HepG2 (cell line): Measurements from ENCODE around the gene PSMC3IP. TPM values are rescaled to one million over a fixed set of nuclear protein-coding genes. Genes with fewer than 3 reads are reported as not detected.

Source experiments
- BRD4 ChIP-seq: sonication (generic); formaldehyde crosslinking; IDR thresholded peaks from 2 replicates; pipeline ENCODE4 v1.4.0; 2020; ENCODE audit warnings: missing genetic modification reagents
- CCAR2 ChIP-seq: fragments of 200-400 bp; formaldehyde crosslinking; optimal IDR thresholded peaks from 2 replicates; pipeline ENCODE3; 2018; ENCODE audit warnings: low read depth, mild to moderate bottlenecking, low read length, moderate library complexity
- CREB1 ChIP-seq, 2 experiments: fragments of 450-650 bp in 1 of 2; IDR thresholded peaks; 2 replicates each; pipeline ENCODE4 v1.6.1; 2016 to 2017; ENCODE audit warnings: control low read depth in 1 of 2, mild to moderate bottlenecking in 1 of 2, missing compliant biosample characterization in 1 of 2, missing genetic modification characterization in 1 of 2
- EP300 ChIP-seq, 3 experiments: sonication (generic) in 1 of 3; formaldehyde crosslinking in 1 of 3; IDR thresholded peaks; 2 replicates each; pipeline versions ENCODE4 v1.5.1 to v1.6.1; 2011 to 2020; ENCODE audit warnings: low read depth in 2 of 3, low read length in 2 of 3, borderline replicate concordance in 1 of 3, improper control_type of control experiment in 1 of 3, mild to moderate bottlenecking in 1 of 3, missing genetic modification reagents in 1 of 3, moderate library complexity in 1 of 3
- FOXJ3 ChIP-seq: sonication (generic); formaldehyde crosslinking; IDR thresholded peaks from 2 replicates; pipeline ENCODE4 v1.4.0; 2020; ENCODE audit warnings: missing genetic modification reagents, mild to moderate bottlenecking, borderline replicate concordance
- KLF16 ChIP-seq, 2 experiments: sonication (generic) in 1 of 2; formaldehyde crosslinking in 1 of 2; IDR thresholded peaks; 2 replicates each; pipeline versions ENCODE4 v1.6.1 to v1.8.0; 2016 to 2023; ENCODE audit warnings: missing genetic modification reagents in 2 of 2, missing compliant biosample characterization in 1 of 2
- MBNL3 ChIP-seq: fragments of 250-450 bp; sonication (Bioruptor Pico); conservative IDR thresholded peaks from 2 replicates; pipeline ENCODE4 v1.8.0; 2022; ENCODE audit warnings: mild to moderate bottlenecking, inconsistent platforms
- NBN ChIP-seq: fragments of 450-650 bp; conservative IDR thresholded peaks from 2 replicates; pipeline ENCODE4 v1.6.1; 2017
- YEATS4 ChIP-seq: sonication (generic); formaldehyde crosslinking; IDR thresholded peaks from 2 replicates; pipeline ENCODE4 v1.4.0; 2020; ENCODE audit warnings: missing genetic modification reagents, borderline replicate concordance
- ZBTB20 ChIP-seq: sonication (generic); formaldehyde crosslinking; IDR thresholded peaks from 2 replicates; pipeline ENCODE4 v1.8.1; 2023; ENCODE audit warnings: missing genetic modification reagents, low read depth, mild to moderate bottlenecking, borderline replicate concordance
- ZNF10 ChIP-seq: sonication (generic); formaldehyde crosslinking; IDR thresholded peaks from 2 replicates; pipeline ENCODE4 v1.4.0; 2020; ENCODE audit warnings: mild to moderate bottlenecking, low read depth, missing genetic modification reagents, borderline replicate concordance
- ZNF256 ChIP-seq: sonication (generic); formaldehyde crosslinking; conservative IDR thresholded peaks from 2 replicates; pipeline ENCODE4 v1.4.0; 2020; ENCODE audit warnings: missing genetic modification reagents
- ZNF33A ChIP-seq: sonication (generic); formaldehyde crosslinking; IDR thresholded peaks from 2 replicates; pipeline ENCODE4 v1.5.1; 2020; ENCODE audit warnings: missing genetic modification reagents, mild to moderate bottlenecking, moderate library complexity, borderline replicate concordance
- ZNF382 ChIP-seq: sonication (generic); formaldehyde crosslinking; IDR thresholded peaks from 2 replicates; pipeline ENCODE4 v1.5.0; 2020; ENCODE audit warnings: missing genetic modification reagents, mild to moderate bottlenecking, borderline replicate concordance
- ZNF552 ChIP-seq: sonication (generic); formaldehyde crosslinking; IDR thresholded peaks from 2 replicates; pipeline ENCODE4 v1.9.0; 2022; ENCODE audit warnings: missing genetic modification reagents, mild to moderate bottlenecking, borderline replicate concordance
- polyA plus RNA-seq, 8 experiments: library from polyadenylated mRNA; depleted of rRNA in 3 of 8; stranded (reverse) in 7 of 8; unstranded in 1 of 8; fragments of >200 nt; fragmentation: Illumina TruSeq in 4 of 8; extraction: Trizol in 4 of 8; gene quantifications; 2 replicates each; pipeline versions ENCODE4 v1.2.1 to v1.2.3, GENCODE V29; 2011 to 2016; ENCODE audit warnings: low read depth in 4 of 8, missing spikeins in 1 of 8, mixed read lengths in 1 of 8; ENCODE audit not compliant: insufficient read depth in 1 of 8
- total RNA-seq, 5 experiments: library from RNA; depleted of rRNA; stranded (reverse); fragments of >200 nt; fragmentation: Illumina TruSeq; extraction: Trizol; gene quantifications; 2 replicates each; pipeline ENCODE4 v1.2.3, GENCODE V29; 2016; ENCODE audit warnings: low read depth in 1 of 5
- TF ChIP-seq, protein P1 (sequence below): sonication (generic); formaldehyde crosslinking; IDR thresholded peaks from 2 replicates; pipeline ENCODE4 v1.4.0; 2020; ENCODE audit warnings: mild to moderate bottlenecking, missing genetic modification reagents
- TF ChIP-seq, protein P2 (sequence below): sonication (generic); formaldehyde crosslinking; IDR thresholded peaks from 2 replicates; pipeline ENCODE4 v1.8.1; 2023; ENCODE audit warnings: mild to moderate bottlenecking, moderate library complexity, missing genetic modification reagents
- TF ChIP-seq, protein P3 (sequence below): sonication (generic); formaldehyde crosslinking; IDR thresholded peaks from 2 replicates; pipeline ENCODE4 v1.4.0; 2020; ENCODE audit warnings: missing genetic modification reagents
- TF ChIP-seq, protein P4 (sequence below): sonication (generic); formaldehyde crosslinking; conservative IDR thresholded peaks from 2 replicates; pipeline ENCODE4 v1.5.0; 2020; ENCODE audit warnings: missing genetic modification reagents
- TF ChIP-seq, protein P5 (sequence below): IDR thresholded peaks from 2 replicates; pipeline ENCODE4 v1.6.1; 2016; ENCODE audit warnings: low read depth, control low read depth

PSMC3IP gene
- total and polyA plus RNA-seq, 2 of the 13 experiments (the other 11 are each of a cell fraction or from before 2014, with no cell fraction given), result 6.5 to 22.4 TPM

DNA sequence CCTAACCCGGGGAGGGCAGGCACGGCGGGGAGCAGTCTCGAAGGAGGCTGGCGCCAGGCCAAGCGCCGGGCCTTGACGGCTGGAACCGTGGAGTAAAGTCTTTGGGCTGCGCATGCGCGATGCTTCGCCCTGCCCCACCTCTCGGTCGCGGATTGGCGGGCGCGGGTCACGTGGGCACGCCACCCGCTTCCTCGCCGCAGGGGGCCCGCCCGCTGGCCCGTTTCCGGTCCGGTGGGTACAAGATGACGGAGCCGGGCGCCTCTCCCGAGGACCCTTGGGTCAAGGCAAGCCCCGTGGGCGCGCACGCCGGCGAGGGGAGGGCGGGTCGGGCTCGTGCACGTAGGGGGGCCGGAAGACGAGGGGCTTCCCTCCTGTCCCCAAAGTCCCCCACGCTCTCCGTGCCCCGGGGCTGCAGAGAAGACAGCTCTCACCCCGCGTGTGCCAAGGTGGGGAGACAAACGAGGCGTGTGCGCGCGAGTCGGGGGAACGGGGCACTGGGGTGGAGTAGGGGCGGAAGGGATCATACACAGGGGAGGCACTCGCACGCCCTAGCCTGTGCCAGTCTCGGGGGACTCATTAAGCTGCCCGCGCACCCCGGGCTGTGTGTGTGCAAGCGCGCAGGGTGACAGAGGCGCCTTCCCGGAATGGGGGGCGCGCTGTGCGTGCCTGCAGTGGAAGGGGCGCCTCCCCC is 10.5 kb downstream of the PSMC3IP start, which contains the start of gene MLX (continued):
- TF ChIP-seq, protein P1, sequence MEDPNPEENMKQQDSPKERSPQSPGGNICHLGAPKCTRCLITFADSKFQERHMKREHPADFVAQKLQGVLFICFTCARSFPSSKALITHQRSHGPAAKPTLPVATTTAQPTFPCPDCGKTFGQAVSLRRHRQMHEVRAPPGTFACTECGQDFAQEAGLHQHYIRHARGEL, result no peak
- TF ChIP-seq FOXJ3 (CRISPR knock-in tag), result 0 out of 2 replicates have a peak, but pooled peaks have one; percentile 40
- no peak; the same call in 1 of the 2 replicates for TF ChIP-seq BRD4
- TF ChIP-seq, protein P2, sequence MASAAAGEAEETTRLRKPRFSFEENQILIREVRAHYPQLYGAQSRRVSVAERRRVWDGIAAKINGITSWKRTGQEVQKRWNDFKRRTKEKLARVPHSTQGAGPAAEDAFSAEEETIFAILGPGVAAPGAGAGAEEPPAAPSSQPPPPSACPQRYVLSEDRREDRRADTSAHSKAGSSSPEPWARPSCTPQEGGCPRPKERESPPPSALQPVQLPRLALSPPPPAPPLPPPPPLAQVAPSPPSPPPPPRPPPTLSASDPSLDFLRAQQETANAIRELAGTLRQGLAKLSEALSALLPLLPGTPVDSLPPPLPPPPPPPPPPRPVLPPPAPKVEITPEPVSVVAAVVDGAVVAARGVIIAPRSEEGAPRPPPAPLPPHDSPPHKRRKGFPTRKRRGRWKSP, result no peak
- peak in 1 of 2 experiments; percentile 82; a peak in 2 of 4 replicates for TF ChIP-seq KLF16 (CRISPR knock-in tag; IDR thresholded peaks at IDR 0.05)
- TF ChIP-seq MBNL3 (CRISPR knock-in tag), result no peak
- no peak for TF ChIP-seq CCAR2
- peak; percentile 96 for TF ChIP-seq YEATS4 (CRISPR knock-in tag)
- TF ChIP-seq CREB1 (IDR thresholded peaks at IDR 0.05), result peak; percentile 64
- no peak for TF ChIP-seq CREB1 (CRISPR knock-in tag; IDR thresholded peaks at IDR 0.05)
- TF ChIP-seq ZBTB20 (CRISPR knock-in tag), result no peak
- no peak for TF ChIP-seq ZNF382
- peak; percentile 68 for TF ChIP-seq ZNF552
- TF ChIP-seq, protein P3, sequence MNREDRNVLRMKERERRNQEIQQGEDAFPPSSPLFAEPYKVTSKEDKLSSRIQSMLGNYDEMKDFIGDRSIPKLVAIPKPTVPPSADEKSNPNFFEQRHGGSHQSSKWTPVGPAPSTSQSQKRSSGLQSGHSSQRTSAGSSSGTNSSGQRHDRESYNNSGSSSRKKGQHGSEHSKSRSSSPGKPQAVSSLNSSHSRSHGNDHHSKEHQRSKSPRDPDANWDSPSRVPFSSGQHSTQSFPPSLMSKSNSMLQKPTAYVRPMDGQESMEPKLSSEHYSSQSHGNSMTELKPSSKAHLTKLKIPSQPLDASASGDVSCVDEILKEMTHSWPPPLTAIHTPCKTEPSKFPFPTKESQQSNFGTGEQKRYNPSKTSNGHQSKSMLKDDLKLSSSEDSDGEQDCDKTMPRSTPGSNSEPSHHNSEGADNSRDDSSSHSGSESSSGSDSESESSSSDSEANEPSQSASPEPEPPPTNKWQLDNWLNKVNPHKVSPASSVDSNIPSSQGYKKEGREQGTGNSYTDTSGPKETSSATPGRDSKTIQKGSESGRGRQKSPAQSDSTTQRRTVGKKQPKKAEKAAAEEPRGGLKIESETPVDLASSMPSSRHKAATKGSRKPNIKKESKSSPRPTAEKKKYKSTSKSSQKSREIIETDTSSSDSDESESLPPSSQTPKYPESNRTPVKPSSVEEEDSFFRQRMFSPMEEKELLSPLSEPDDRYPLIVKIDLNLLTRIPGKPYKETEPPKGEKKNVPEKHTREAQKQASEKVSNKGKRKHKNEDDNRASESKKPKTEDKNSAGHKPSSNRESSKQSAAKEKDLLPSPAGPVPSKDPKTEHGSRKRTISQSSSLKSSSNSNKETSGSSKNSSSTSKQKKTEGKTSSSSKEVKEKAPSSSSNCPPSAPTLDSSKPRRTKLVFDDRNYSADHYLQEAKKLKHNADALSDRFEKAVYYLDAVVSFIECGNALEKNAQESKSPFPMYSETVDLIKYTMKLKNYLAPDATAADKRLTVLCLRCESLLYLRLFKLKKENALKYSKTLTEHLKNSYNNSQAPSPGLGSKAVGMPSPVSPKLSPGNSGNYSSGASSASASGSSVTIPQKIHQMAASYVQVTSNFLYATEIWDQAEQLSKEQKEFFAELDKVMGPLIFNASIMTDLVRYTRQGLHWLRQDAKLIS (CRISPR knock-in tag), result no peak; the same call in 1 of the 2 replicates
- no peak for TF ChIP-seq ZNF256 (CRISPR knock-in tag)
- TF ChIP-seq ZNF33A, result no peak
- TF ChIP-seq, protein P4, sequence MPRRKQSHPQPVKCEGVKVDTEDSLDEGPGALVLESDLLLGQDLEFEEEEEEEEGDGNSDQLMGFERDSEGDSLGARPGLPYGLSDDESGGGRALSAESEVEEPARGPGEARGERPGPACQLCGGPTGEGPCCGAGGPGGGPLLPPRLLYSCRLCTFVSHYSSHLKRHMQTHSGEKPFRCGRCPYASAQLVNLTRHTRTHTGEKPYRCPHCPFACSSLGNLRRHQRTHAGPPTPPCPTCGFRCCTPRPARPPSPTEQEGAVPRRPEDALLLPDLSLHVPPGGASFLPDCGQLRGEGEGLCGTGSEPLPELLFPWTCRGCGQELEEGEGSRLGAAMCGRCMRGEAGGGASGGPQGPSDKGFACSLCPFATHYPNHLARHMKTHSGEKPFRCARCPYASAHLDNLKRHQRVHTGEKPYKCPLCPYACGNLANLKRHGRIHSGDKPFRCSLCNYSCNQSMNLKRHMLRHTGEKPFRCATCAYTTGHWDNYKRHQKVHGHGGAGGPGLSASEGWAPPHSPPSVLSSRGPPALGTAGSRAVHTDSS (CRISPR knock-in tag), result no peak
- no peak; a peak in 2 of 4 replicates for TF ChIP-seq EP300 (IDR thresholded peaks at IDR 0.05; ENCODE audit: low read depth in 2 of 2, low read length in 2 of 2)
- TF ChIP-seq EP300 (CRISPR knock-in tag; IDR thresholded peaks at IDR 0.05; ENCODE audit: borderline replicate concordance), result peak; percentile 78
- no peak for TF ChIP-seq NBN
- TF ChIP-seq, protein P5, sequence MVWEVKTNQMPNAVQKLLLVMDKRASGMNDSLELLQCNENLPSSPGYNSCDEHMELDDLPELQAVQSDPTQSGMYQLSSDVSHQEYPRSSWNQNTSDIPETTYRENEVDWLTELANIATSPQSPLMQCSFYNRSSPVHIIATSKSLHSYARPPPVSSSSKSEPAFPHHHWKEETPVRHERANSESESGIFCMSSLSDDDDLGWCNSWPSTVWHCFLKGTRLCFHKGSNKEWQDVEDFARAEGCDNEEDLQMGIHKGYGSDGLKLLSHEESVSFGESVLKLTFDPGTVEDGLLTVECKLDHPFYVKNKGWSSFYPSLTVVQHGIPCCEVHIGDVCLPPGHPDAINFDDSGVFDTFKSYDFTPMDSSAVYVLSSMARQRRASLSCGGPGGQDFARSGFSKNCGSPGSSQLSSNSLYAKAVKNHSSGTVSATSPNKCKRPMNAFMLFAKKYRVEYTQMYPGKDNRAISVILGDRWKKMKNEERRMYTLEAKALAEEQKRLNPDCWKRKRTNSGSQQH (CRISPR knock-in tag), result no peak; the same call in 1 of the 2 replicates
- no peak for TF ChIP-seq ZNF10 (CRISPR knock-in tag)
